ENCODE measurements around the gene ZC3H10. TPM values are rescaled to one million over a fixed set of nuclear protein-coding genes. Genes with fewer than 3 reads are reported as not detected.

ZC3H10 gene
- total and polyA plus RNA-seq, 2 of the 13 experiments (the other 11 are each of a cell fraction or from before 2014, with no cell fraction given): 0.70 to 2.3 TPM

- TF ChIP-seq ZIK1 (CRISPR knock-in tag; IDR thresholded peaks at IDR 0.05; ENCODE audit: borderline replicate concordance, low read depth): peak; percentile 65; the same call in 1 of the 2 replicates
- peak; percentile 89 for TF ChIP-seq ISL2 (CRISPR knock-in tag; IDR thresholded peaks at IDR 0.05)
- no peak for TF ChIP-seq SMAD9 (CRISPR knock-in tag; IDR thresholded peaks at IDR 0.05)
- no peak for TF ChIP-seq NFAT5 (CRISPR knock-in tag; IDR thresholded peaks at IDR 0.05)
- TF ChIP-seq ARNT2 (CRISPR knock-in tag; IDR thresholded peaks at IDR 0.05; ENCODE audit: low read depth): peak; percentile 80
- TF ChIP-seq CBFB (CRISPR knock-in tag; IDR thresholded peaks at IDR 0.05): peak; percentile 51; the same call in 1 of the 2 replicates
- peak; percentile 89; the same call in 1 of the 2 replicates for TF ChIP-seq ZNF136 (CRISPR knock-in tag; IDR thresholded peaks at IDR 0.05; ENCODE audit: low read depth)
- TF ChIP-seq ZNF3 (CRISPR knock-in tag; IDR thresholded peaks at IDR 0.05): no peak; the same call in 1 of the 2 replicates
- peak; percentile 76; the same call in 1 of the 2 replicates for TF ChIP-seq BCL3 (CRISPR knock-in tag; IDR thresholded peaks at IDR 0.05)
- peak; percentile 86 to 95; a peak in 3 of 4 replicates for TF ChIP-seq HMGXB4 (CRISPR knock-in tag; IDR thresholded peaks at IDR 0.05; ENCODE audit: borderline replicate concordance in 1 of 2, low read depth in 1 of 2)
- TF ChIP-seq GABPA (IDR thresholded peaks at IDR 0.05; ENCODE audit: low read depth, low read length): no peak
- TF ChIP-seq GABPA (CRISPR knock-in tag; IDR thresholded peaks at IDR 0.05; ENCODE audit: low read depth): peak; percentile 82
- TF ChIP-seq RAD51 (IDR thresholded peaks at IDR 0.05; ENCODE audit: borderline replicate concordance): peak; percentile 40; the same call in 1 of the 2 replicates
- no peak for TF ChIP-seq NONO (IDR thresholded peaks at IDR 0.05)
- TF ChIP-seq NONO (CRISPR knock-in tag; conservative IDR thresholded peaks at IDR 0.05): peak; percentile 97
- peak; percentile 97 for TF ChIP-seq ZNF788 (CRISPR knock-in tag; IDR thresholded peaks at IDR 0.05; ENCODE audit: borderline replicate concordance)
- TF ChIP-seq CENPX (CRISPR knock-in tag; IDR thresholded peaks at IDR 0.05): no peak
- no peak for TF ChIP-seq ZNF784 (CRISPR knock-in tag; IDR thresholded peaks at IDR 0.05; ENCODE audit: borderline replicate concordance)
- TF ChIP-seq LCORL (IDR thresholded peaks at IDR 0.05): 0 out of 2 replicates have a peak, but pooled peaks have one; percentile 33
- TF ChIP-seq LCORL (CRISPR knock-in tag; IDR thresholded peaks at IDR 0.05): peak; percentile 96
Measured at GRCh38 chr12:56081393-56082347, 36.4 kb upstream of the ZC3H10 start (continued).

All from HepG2 (cell line).